HG03108 (cell line): ENCODE measurements around the gene ARID2.

Experiments
- ATAC-seq: cut with Tn5 transposase; IDR thresholded peaks from one replicate; pipeline ENCODE4 v1.9.1; 2021; ENCODE audit warnings: moderate library complexity; ENCODE audit not compliant: unreplicated experiment

The ARID2 gene

DNA sequence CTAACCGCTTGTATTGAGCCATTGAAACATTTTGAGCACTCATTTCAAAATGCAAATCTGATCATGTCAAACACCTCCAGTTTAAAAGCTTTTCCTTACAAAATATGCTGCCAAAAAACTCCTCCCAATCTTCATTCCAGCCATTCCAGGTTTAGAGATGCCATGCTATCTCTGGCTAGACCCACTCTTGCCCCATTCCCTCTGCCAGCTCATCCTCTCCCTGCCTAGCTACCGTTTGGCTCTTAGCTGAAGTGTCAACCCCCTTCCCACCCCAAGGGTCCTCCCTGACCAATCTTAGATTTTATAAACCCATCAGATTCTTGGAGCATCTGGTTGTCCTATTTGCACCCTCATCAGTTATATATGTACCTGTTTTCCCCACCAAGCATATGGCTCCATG is 185.9 kb downstream of the ARID2 start:
- no peak for ATAC-seq

GRCh38 chr12:45918818-45919217 is 189.3 kb downstream of the ARID2 start:
- ATAC-seq, result no peak

DNA sequence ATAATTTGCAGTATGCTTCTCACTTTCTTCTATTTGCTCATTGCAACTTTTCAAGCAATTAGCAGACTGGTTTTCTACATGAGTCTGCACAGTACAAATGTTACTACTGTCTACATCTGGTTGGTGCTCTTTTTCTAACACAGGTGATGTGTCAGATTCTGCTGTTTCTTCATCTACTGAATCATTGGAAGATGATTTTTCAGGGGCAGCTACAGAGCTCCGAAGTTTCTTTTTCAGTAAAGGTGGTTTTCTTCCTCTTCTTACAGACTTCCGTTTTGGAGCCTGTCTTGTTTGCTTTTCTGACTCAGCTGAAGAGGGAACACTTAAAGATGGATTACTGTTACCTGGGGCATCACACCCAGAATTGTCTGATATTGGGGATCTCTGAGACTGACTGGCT is 198.8 kb downstream of the ARID2 start:
- no peak for ATAC-seq

DNA sequence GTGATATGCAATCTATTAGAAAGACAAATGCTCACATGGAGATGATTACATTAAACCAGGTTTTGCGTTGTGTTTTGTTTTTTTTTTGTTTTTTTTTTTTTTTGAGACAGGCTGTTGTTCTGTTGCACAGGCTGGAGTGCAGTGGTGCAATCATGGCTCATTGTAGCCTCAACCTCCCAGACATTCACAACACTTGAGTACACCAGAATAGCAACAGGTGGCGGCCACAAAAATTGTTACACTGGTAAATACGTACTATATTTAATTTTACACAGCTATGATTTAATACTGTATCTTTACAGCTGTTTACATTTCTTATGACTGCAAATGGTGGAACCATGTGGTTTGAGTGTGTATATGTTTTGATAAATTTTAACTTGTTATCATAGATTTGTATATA is 200.9 kb downstream of the ARID2 start:
- ATAC-seq, result no peak

- no peak for ATAC-seq
Measured at GRCh38 chr12:45933504-45933903, 204.0 kb downstream of the ARID2 start.

DNA sequence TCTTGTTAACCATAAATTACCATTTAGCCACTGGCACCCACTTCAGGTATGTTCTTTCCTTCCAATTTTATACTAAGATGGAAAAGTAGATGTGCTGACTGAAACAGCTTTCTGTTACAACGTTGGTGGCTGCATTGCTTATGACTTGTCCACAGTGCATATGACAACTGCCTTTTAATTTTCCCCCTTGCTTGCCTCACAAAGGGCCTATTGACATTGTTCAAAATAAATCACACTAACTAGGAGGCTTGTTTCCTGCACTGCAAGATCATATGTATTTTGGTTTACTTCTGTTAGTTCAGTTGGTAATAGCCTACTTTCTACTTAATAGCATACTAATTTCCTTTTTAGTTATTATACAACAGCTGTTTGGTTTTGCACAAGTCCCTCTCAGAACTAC is 205.4 kb downstream of the ARID2 start:
- ATAC-seq, result no peak

DNA sequence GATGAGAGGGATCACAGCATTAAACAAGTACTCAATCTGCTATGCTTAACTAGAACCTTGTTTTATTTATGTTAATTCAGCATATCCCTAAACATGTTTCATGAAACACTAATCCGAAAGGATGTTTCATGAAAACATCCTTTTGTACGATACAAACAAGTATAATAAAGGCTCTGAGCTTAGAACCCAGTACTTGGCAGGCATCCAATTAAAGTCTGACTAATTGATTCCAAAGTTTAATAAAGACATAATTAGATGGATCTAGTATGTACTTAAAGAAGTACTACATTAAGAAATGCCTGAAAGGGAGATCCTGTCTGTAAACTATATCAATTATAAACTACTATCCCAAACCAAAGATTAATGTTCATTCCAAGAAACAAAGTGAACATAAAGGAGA is 209.1 kb downstream of the ARID2 start:
- no peak for ATAC-seq

DNA sequence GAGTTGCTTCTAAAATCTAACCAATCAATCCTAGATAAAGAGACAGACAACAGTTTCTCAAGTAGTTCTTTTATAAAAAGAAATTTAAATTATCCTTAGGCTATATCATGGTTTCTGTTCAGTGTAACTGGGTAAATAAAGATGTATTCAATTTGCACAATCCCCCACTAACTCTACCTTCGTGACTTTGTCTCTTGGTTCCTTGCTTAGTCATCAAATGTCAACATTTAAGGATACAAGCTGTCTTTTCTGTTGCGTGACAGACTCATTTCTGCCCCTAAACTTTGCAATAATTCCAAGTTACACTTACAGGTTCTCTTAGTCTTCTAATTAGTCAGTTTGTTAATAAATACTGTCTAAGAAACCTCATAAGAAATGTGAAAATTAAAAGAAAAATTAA is 210.3 kb downstream of the ARID2 start:
- ATAC-seq, result no peak

- no peak for ATAC-seq
Measured at GRCh38 chr12:45944771-45945170, 215.3 kb downstream of the ARID2 start.

GRCh38 chr12:45946435-45946834 is 216.9 kb downstream of the ARID2 start:
- no peak for ATAC-seq

DNA sequence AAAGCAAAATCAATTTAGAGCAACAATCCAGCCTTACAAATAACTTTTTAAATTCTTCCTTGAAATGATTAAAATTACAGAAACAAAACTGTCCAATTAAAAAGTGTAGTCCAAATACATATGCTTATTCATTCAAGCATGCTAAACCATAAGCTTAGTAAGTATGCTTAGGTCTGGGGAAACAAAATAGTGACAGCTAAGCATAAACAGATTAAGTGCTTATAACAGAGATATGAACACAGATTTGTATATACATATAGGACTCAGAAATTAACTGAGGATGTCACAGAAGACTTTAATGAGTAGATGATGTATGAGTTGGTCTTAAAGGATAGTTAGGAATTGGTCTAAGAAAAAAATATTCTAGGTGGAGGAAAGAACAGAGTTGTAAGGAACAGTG is 219.0 kb downstream of the ARID2 start:
- ATAC-seq, result no peak
